HG03064 (cell line): ENCODE data around the gene TTLL5.

Experiments used
- ATAC-seq: cut with Tn5 transposase; IDR thresholded peaks from one replicate; pipeline ENCODE4 v1.9.1; 2021; ENCODE audit warnings: low read depth; ENCODE audit not compliant: unreplicated experiment

The TTLL5 gene

GRCh38 chr14:75981426-75982265 lies 320.6 kb downstream of the TTLL5 start, which contains the start of gene TGFB3:
TSS of gene TGFB3 (minus strand) at chr14:75981995. CDS start at chr14:75980893, 1,102 bp downstream.
- no peak for ATAC-seq

GRCh38 chr14:75982266-75983018 lies 321.4 kb downstream of the TTLL5 start:
- ATAC-seq, result no peak

- no peak for ATAC-seq
Observed at GRCh38 chr14:75983019-75983358, 321.9 kb downstream of the TTLL5 start.

- ATAC-seq, result no peak
Observed at GRCh38 chr14:75984674-75985073, 323.6 kb downstream of the TTLL5 start.

- ATAC-seq, result peak; percentile 49
Observed at GRCh38 chr14:75985618-75986438, 324.8 kb downstream of the TTLL5 start, which contains the start of gene IFT43. TSS of gene IFT43 (plus strand) at chr14:75985763. CDS start at chr14:75985787, 24 bp downstream.

GRCh38 chr14:75986439-75986765 lies 325.4 kb downstream of the TTLL5 start:
- no peak for ATAC-seq

- no peak for ATAC-seq
Observed at GRCh38 chr14:75987201-75987970, 326.3 kb downstream of the TTLL5 start.

GRCh38 chr14:75989134-75989533 lies 328.1 kb downstream of the TTLL5 start:
- ATAC-seq, result no peak

GRCh38 chr14:75990297-75990696 lies 329.3 kb downstream of the TTLL5 start:
- no peak for ATAC-seq

- no peak for ATAC-seq
Observed at GRCh38 chr14:75991753-75992152, 330.7 kb downstream of the TTLL5 start.

- ATAC-seq, result no peak
Observed at GRCh38 chr14:75993567-75994041, 332.6 kb downstream of the TTLL5 start.

- no peak for ATAC-seq
Observed at GRCh38 chr14:75995372-75996041, 334.5 kb downstream of the TTLL5 start.

- no peak for ATAC-seq
Observed at GRCh38 chr14:75996488-75996887, 335.4 kb downstream of the TTLL5 start.

GRCh38 chr14:75999511-76000190 lies 338.6 kb downstream of the TTLL5 start:
- ATAC-seq, result no peak

- ATAC-seq, result no peak
Observed at GRCh38 chr14:76002383-76002782, 341.3 kb downstream of the TTLL5 start.
